Fibroblast of villous mesenchyme (primary cell): ENCODE results near the gene POLR3F. TPM values are rescaled to one million over a fixed set of nuclear protein-coding genes. Genes with fewer than 3 reads are reported as not detected.

Source experiments
- DNase-seq: peaks from one replicate; pipeline ENCODE4 v3.0.0-alpha.2; 2010; ENCODE audit warnings: low read depth
- H3K4me3 ChIP-seq: 2 replicates; pipeline ENCODE4 v1.5.1; 2011; ENCODE audit warnings: low read depth, mild to moderate bottlenecking, low read length
- CTCF ChIP-seq: IDR thresholded peaks from 2 replicates; pipeline ENCODE4 v1.5.1; 2012; ENCODE audit warnings: low read depth, mild to moderate bottlenecking, low read length; ENCODE audit not compliant: insufficient read depth
- total RNA-seq: library from RNA; depleted of rRNA; stranded (reverse); fragments of >200 nt; gene quantifications from 2 replicates; pipeline ENCODE4 v1.2.3, GENCODE V29; 2012

Gene POLR3F
- total RNA-seq, 1 donor, result 18.6 TPM

- H3K4me3 ChIP-seq, result no peak overlapping the region
- DNase-seq, result no peak
- no peak for TF ChIP-seq CTCF
These were observed 30.3 kb upstream of the POLR3F start for GRCh38 chr20:18436847-18437246.

- no peak overlapping the region for H3K4me3 ChIP-seq
- no peak for DNase-seq
- no peak for TF ChIP-seq CTCF
These were observed 26.8 kb upstream of the POLR3F start for GRCh38 chr20:18440403-18440802.

GRCh38 chr20:18443886-18444285, 23.3 kb upstream of the POLR3F start:
- TF ChIP-seq CTCF, result no peak
- no peak overlapping the region for H3K4me3 ChIP-seq
- no peak for DNase-seq

GRCh38 chr20:18456600-18456999, 10.6 kb upstream of the POLR3F start:
- no peak for TF ChIP-seq CTCF
- H3K4me3 ChIP-seq, result no peak overlapping the region
- no peak for DNase-seq

GRCh38 chr20:18465536-18466200, 1.5 kb upstream of the POLR3F start:
- no peak overlapping the region for H3K4me3 ChIP-seq
- TF ChIP-seq CTCF, result no peak
- DNase-seq, result no peak

- DNase-seq, result no peak
- H3K4me3 ChIP-seq, result peak overlapping the region; percentile 91
- TF ChIP-seq CTCF, result no peak
These were observed 656 bp upstream of the POLR3F start for GRCh38 chr20:18466574-18466893.

- DNase-seq, result no peak
- no peak overlapping the region for H3K4me3 ChIP-seq
- no peak for TF ChIP-seq CTCF
These were observed 10.0 kb downstream of the POLR3F start for GRCh38 chr20:18477218-18477617.
